HEK293T (cell line): ENCODE data around the gene FBXO10.

ENCODE experiments used
- ARNT ChIP-seq: fragments of 450-650 bp; IDR thresholded peaks from 2 replicates; pipeline ENCODE4 v1.6.1; 2017; ENCODE audit warnings: mild to moderate bottlenecking
- FOXA1 ChIP-seq: fragments of 450-650 bp; IDR thresholded peaks from 2 replicates; pipeline ENCODE4 v1.6.1; 2016; ENCODE audit warnings: mild to moderate bottlenecking
- FOXK2 ChIP-seq: fragments of 450-650 bp; IDR thresholded peaks from 2 replicates; pipeline ENCODE4 v1.6.1; 2016; ENCODE audit warnings: mild to moderate bottlenecking
- FOXM1 ChIP-seq: fragments of 450-650 bp; IDR thresholded peaks from 2 replicates; pipeline ENCODE4 v1.6.1; 2017; ENCODE audit warnings: mild to moderate bottlenecking, borderline replicate concordance
- L3MBTL2 ChIP-seq: fragments of 450-650 bp; conservative IDR thresholded peaks from 2 replicates; pipeline ENCODE4 v1.6.1; 2016; ENCODE audit warnings: mild to moderate bottlenecking
- PKNOX1 ChIP-seq: fragments of 450-650 bp; IDR thresholded peaks from 2 replicates; pipeline ENCODE4 v1.6.1; 2016
- SP1 ChIP-seq: fragments of 450-650 bp; IDR thresholded peaks from 2 replicates; pipeline ENCODE4 v1.6.1; 2017
- TARDBP ChIP-seq: fragments of 450-650 bp; IDR thresholded peaks from 2 replicates; pipeline ENCODE4 v1.6.1; 2016
- ZNF384 ChIP-seq: fragments of 450-650 bp; IDR thresholded peaks from 2 replicates; pipeline ENCODE4 v1.6.1; 2016

DNA sequence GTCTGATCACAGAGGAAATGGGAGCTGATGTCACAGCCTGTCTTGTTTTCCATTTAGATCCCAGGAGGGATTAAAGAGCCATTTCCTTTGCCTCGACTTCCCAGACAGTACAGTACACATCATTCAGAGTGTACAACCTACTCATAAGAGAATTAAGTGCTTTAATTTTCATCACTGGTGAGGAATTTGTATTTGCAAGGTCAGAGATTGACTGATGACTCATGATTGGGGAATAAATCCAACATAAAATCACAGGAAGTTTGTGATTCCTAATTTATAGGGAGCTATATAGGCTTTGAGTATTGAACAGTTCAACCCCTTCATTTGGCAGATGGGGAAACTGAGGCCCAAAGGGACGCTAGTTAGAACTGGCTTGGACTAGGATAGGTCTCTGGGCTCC lies 20.3 kb upstream of the FBXO10 start:
- no peak for TF ChIP-seq FOXM1
- TF ChIP-seq TARDBP, result no peak
- TF ChIP-seq FOXK2, result no peak
- no peak for TF ChIP-seq L3MBTL2
- TF ChIP-seq PKNOX1, result no peak
- TF ChIP-seq SP1, result no peak
- no peak for TF ChIP-seq ARNT
- no peak for TF ChIP-seq FOXA1
- TF ChIP-seq ZNF384, result no peak
